Cerebellar cortex (tissue), 1 donor: ENCODE measurements around the gene FHIP2A.

Experiments used
- DNase-seq: peaks from one replicate; pipeline ENCODE4 v3.0.0-alpha.2; 2015; ENCODE audit warnings: low spot score

Gene FHIP2A

DNA sequence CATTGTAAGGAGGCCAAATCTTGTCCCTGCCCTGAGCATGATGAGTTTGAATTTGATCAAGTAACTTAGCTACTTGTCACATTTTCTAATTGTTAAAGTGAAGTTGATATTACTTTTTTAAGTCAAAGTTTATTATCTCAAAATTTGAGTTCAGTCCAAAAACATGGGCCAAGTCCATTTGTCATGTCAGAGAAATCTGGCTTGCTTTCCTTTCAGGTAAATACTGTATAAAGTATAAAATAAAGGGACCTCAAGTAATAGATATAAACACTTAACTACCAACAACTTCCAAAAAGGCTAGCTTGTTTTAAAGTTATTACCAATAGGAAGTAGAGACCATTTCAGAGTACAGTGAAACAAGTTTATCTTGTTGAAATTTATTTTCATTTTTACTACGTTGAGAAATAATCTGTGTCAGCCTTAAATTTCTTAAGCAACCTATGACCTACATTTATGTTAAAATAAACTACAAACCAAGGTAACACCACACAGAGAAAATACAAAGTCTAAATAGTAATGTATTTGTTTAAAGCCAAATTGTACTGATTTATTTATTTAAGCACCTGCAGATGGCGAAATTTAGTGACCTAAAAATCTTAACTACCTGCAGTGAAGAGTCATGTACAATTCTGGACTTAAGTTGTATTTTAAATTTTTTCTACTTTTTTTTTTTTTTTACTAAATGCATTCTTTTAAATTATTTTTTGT, 36.5 kb downstream of the FHIP2A start:
- DNase-seq: no peak

DNA sequence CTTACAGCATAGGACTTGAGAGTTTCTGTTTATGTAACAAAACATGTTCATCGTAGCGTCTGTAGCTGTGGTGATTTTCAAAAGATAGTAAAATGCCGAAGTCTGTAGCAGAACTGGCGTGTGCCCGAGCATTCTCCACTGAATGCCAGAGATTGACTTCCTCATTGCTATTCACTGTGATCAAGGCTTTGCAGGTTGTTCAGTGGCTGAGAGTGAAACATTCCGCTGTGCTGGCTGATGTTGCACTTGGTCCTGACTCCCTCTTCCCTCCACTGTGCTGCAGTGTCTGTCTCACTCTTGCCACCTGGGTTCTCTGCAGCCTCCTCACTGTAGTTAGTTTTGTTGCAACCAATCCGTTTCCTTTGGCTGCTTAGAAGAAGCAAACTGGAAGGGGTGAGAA, 37.6 kb downstream of the FHIP2A start:
- no peak for DNase-seq

DNA sequence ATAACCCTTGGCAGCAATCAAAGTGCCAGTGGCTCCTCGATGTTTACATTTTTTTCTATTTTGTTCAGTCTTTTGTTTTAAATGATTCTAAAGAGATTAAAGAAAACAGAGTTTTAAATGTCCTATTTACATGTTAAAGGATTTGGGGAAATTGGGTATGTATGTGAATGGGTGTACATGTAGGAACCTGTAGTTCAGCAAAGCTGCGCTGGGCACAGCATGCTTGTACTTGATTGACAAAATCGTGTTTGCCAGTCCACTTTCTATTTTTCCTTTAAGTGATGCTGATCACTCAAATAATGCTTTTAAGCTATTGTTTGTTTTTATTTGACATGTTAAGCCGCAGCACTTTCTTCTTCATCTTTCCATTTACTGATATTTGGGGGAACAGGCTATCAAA, 40.9 kb downstream of the FHIP2A start:
- DNase-seq: no peak

DNA sequence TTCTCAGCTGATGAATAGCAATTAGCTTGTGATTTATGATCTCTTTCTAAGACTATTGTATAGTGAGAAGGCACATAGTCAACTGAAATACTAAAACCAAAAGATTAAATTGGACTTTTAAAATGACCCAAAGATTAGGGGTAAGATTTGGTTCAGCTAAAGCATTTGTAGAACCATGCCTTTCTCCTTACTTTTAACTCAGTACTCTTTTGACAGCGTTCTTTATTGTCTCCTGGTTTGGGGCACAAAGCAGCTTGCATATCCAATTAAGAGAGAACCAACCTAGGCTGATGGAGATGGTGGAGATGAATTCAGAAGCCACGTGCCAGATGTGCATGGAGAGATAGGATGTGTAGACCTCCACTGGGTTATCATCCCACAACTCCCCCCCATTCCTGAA, 45.8 kb downstream of the FHIP2A start:
- DNase-seq: no peak

DNA sequence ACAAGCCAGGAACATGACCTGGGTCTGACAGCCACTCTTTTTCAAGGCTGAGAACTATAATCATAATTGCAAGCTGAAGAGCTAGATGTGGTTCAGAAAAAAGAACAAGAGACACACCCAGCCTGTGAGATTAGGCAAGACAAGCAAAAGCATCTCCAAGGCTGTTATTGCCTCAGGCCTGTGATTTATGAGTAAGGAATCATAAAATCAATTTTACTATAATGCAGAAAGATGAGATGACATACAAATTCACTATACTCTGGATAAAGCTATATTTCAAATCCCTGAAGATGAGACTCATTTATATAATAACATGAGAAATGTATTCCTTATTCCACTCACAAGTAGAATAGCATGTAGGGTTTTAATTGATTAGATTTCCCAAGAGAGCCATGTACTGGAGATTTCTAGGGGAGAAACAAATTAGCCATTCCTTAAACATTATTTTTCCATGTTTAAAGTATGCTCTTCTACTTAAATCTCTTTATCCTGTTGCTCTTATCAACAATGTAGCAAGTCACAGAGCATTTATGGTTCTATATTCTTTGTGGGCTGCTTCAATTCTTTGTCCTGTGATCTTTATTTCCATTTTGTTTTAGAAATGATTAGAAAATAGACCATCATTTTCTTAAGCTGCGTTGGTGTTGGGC, 47.4 kb downstream of the FHIP2A start:
- no peak for DNase-seq

DNA sequence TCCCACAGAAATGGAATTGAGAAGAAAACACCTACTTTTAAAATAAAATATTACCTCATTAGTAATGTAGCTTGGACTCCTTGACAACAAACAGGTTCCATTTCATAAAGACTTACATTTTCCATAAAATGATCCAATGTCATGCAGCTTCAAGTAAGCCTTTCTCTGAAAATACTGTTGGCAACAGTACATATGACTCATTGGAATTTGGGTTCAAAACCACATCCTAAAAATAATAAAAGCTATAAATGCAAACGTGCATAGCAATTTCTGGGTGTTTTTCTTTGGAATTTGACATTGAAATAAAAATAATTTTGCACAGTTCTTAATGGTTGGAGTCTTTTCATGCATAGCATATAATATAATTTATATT, 47.9 kb downstream of the FHIP2A start:
- DNase-seq: no peak

DNA sequence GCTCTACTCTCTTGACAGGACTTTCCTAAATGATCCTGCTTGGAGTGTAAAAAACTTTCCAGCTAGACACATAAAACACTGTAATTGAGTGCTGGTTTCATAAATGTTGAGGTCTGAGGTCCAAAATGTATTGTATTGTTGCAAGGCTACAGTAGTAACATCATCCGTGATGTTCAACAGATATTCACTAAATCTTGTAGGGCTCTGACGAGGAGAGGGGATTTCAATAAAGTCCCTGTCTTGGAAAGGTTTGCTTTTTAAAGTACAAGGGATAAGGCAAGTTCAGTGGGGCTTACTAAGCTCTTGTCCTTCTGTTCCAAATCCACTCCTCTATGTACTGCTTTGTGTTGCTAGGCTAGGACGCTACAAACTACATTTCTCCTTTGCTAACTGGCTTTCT, 48.9 kb downstream of the FHIP2A start:
- no peak for DNase-seq

DNA sequence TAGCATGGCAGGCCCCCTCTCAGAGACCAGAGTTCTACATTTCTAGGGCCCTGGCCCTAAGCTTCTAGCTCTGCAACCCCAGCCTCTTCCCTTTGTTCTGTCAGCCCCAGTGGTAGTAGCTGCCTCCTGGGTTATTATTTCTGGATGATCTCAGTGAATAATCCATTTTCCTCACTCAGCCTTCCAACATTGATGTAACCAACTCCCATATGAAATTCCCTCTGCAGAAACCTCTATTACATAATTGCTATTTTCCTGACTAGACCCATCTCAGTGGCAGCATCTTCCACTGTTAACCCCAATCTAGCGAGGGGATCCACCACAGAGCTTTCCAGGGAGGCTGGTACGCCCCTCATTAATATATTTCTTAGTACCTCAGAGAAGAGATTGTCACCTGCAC, 49.8 kb downstream of the FHIP2A start:
- no peak for DNase-seq
